Fibroblast of mammary gland (primary cell): ENCODE data around the gene PPP1R7.

ENCODE experiments used
- DNase-seq: peaks from one replicate; pipeline ENCODE4 v3.0.0-alpha.2; 2010; ENCODE audit warnings: low read depth
- H3K4me3 ChIP-seq: 2 replicates; pipeline ENCODE4 v1.5.1; 2011; ENCODE audit warnings: low read depth, mild to moderate bottlenecking, low read length, moderate library complexity; ENCODE audit not compliant: control insufficient read depth
- TF ChIP-seq, protein P1 (sequence below): conservative IDR thresholded peaks from 2 replicates; pipeline ENCODE4 v1.5.1; 2011; ENCODE audit warnings: low read depth, low read length, inconsistent platforms; ENCODE audit not compliant: control insufficient read depth, insufficient read depth

The PPP1R7 gene

DNA sequence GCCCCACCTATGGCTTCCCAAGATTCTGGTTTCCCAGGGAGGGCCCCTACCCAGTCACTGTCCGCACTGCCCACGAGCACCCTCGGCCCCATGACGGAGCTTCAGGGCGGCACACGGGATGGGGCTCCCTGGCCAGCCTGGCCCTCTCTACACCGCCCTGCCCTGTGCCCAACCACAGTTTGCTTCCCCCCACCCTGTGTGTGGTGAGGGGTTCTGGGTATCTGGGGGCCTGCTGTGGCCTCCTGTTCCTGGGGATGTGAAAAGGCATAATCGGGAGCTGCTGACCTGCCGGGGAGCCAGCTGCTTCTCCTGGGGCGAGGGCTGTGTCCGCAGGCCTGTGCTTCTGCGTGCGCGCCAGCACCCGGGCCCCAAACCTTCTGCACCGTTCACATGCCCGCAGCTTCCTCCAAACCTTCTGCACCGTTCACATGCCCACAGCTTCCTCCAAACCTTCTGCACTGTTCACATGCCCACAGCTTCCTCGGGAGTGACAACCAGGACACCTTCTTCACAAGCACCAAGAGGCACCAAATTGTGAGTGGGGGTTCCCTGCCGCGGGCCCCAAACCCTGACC is 50.6 kb downstream of the PPP1R7 start:
- TF ChIP-seq, protein P1, sequence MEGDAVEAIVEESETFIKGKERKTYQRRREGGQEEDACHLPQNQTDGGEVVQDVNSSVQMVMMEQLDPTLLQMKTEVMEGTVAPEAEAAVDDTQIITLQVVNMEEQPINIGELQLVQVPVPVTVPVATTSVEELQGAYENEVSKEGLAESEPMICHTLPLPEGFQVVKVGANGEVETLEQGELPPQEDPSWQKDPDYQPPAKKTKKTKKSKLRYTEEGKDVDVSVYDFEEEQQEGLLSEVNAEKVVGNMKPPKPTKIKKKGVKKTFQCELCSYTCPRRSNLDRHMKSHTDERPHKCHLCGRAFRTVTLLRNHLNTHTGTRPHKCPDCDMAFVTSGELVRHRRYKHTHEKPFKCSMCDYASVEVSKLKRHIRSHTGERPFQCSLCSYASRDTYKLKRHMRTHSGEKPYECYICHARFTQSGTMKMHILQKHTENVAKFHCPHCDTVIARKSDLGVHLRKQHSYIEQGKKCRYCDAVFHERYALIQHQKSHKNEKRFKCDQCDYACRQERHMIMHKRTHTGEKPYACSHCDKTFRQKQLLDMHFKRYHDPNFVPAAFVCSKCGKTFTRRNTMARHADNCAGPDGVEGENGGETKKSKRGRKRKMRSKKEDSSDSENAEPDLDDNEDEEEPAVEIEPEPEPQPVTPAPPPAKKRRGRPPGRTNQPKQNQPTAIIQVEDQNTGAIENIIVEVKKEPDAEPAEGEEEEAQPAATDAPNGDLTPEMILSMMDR: no peak
- H3K4me3 ChIP-seq: no peak overlapping the region
- no peak for DNase-seq

DNA sequence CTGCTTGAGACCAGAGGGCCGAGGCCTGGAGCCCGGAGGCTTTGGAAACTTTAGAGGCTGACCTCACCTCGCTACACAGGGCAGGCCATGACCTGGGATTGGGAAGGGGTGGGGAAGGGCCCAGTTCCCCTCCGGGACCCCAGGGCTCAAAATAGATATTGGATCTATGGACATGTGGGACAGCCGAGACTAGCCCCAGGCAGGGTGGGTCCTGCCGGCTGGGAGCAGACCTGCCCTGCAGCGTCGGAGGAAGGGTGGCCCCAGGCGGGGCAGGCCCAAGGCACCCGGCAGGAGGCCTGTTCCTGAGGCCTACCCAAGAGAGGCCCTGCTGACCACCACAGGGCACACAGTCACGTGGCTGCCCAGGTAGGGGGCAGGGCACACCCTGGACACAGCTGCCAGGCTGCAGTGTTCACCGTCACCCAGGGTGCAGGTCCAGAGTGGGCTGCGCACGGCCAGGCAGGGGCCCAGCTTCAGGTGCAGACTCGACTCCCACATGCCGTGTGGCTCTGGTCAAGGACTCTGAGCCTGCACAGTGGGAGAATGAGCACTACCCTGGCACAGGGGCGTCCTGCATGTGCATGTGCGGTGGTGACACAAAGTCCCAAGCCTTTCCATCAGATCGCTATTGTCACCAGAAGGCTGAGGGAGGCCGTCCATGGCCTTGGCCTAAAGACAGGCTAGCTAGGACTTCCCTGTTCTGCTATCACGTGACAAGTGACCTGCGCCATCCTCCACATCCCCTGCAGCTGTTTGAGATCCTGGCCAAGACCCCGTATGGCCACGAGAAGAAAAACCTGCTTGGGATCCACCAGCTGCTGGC is 51.4 kb downstream of the PPP1R7 start:
- H3K4me3 ChIP-seq: no peak overlapping the region
- TF ChIP-seq, protein P1: no peak
- DNase-seq: no peak

DNA sequence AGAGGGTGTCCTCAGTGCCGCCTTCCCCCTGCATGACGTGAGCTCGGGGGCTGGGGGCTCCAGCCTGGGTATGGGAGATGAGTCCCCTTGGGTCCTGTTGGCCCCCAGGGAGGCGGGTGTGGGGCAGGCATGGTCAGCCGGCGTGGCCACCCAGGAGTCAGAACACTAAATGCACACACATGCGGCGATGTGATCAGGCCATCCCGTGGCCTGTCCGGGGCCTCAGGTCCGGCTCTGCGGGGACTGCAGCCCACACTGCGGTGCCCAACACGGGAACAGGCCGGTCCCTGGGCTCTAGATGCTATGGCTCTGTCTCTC is 52.0 kb downstream of the PPP1R7 start:
- no peak for DNase-seq
- TF ChIP-seq, protein P1: no peak

DNA sequence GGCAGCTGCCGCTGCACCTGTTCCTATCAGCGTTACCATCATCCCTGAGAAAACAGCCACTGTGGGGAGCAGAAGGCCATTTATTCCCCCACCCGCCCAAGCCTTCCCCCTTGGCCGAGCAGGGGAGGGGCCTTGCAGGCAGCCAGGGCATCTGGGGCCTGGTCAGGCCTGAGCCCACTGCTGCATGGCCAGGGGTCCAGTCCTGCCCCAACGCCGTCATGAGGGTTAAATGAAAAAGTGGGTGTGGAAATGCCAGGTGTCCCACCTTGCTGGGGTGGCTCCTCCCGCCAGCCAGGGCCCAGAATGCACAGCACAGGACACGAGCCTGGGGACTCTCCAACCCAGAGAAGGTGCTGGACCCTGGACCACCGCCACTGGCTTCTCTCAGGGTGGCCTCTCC is 52.4 kb downstream of the PPP1R7 start:
- TF ChIP-seq, protein P1: no peak
- no peak overlapping the region for H3K4me3 ChIP-seq
- no peak for DNase-seq

More for the DNA sequence above, 52.0 kb downstream of the PPP1R7 start:
- H3K4me3 ChIP-seq: no peak overlapping the region

DNA sequence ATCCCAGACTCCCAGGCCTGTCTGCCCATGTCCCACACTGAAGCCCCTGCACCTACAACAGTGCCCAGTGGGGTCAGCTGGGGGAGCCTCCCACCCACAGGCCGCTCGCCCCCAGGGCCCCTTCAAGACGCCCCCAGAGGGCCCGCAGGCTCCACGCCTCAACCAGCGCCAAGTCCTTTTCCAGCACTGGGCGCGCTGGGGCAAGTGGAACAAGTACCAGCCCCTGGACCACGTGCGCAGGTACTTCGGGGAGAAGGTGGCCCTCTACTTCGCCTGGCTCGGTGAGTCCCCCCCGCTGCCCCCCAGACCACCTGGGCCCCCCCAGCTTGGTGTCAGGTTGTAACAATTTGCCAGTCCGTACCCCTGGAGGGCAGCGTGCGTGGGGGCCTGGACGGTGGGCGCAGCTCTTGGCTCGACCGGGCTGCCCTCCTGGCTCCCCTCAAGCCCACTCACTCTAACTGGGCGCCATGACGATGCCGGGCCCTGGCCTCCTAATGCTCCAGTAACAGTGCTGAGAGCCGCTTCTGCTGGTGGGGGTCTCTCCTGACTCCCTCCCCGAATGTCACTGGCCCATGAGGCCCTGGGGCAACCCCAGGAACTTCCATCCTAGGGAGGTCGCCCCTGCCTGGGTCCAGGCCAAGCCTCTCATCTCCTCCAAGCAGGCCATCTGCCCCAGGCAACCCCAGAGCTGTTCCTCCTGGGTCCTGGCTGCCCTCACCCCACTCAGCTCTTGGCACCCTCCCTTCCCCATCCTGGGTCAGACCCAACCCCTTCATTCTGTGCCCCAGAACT is 53.1 kb downstream of the PPP1R7 start:
- TF ChIP-seq, protein P1: no peak
- no peak for DNase-seq
- H3K4me3 ChIP-seq: no peak overlapping the region

DNA sequence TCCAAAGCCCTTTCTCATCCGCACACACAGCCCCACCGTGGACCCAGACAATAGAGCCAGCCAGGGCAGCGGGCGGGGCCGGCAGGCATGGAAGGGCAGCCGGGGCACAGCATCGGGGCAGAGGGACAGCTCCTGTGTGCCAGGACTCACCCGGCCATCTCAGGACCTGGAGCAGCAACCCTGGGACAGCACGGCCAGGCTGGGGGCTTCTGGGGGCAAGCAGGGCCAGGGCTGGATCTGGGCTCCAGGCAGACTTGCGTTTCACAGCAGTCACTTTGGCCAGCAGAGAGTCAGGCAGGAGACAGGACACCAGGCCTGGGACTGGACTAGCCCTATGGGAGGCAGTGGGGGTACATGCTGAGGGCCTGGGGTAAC is 53.7 kb downstream of the PPP1R7 start:
- H3K4me3 ChIP-seq: no peak overlapping the region
- DNase-seq: no peak
- TF ChIP-seq, protein P1: no peak
